Endodermal cell (in vitro differentiated cells): Measurements from ENCODE around the gene ANKRD44. TPM values are rescaled to one million over a fixed set of nuclear protein-coding genes. Genes with fewer than 3 reads are reported as not detected.

Source experiments
- DNase-seq: peaks from one replicate; pipeline ENCODE4 v3.0.0-alpha.2; 2017
- H3K27ac ChIP-seq: 2 replicates; pipeline ENCODE4 v1.5.1; 2013; ENCODE audit warnings: mild to moderate bottlenecking, low read depth, low read length, moderate library complexity
- H3K27me3 ChIP-seq: 2 replicates; pipeline ENCODE4 v1.6.1; 2013; ENCODE audit warnings: mild to moderate bottlenecking, low read length, moderate library complexity; ENCODE audit not compliant: insufficient read depth, control insufficient read depth, poor library complexity, severe bottlenecking
- H3K36me3 ChIP-seq: 2 replicates; pipeline ENCODE4 v1.7.0; 2013; ENCODE audit warnings: mild to moderate bottlenecking, low read length, moderate library complexity; ENCODE audit not compliant: control insufficient read depth, insufficient read depth
- H3K4me1 ChIP-seq: one replicate; pipeline ENCODE4 v1.7.0; 2013; ENCODE audit warnings: low read length; ENCODE audit not compliant: control insufficient read depth, insufficient read depth
- H3K4me3 ChIP-seq: 2 replicates; pipeline ENCODE4 v1.5.1; 2013; ENCODE audit warnings: mild to moderate bottlenecking, low read length, moderate library complexity
- H3K9ac ChIP-seq: 2 replicates; pipeline ENCODE4 v1.6.1; 2013; ENCODE audit warnings: mild to moderate bottlenecking, low read length, moderate library complexity; ENCODE audit not compliant: poor library complexity, severe bottlenecking; ENCODE audit errors: extremely low read depth
- H3K9me3 ChIP-seq: 2 replicates; pipeline ENCODE4 v1.6.1; 2013; ENCODE audit warnings: mild to moderate bottlenecking, low read length, moderate library complexity; ENCODE audit not compliant: control insufficient read depth
- H3K27ac Mint-ChIP-seq: 2 replicates; pipeline ENCODE4 v1.8.0; 2020; ENCODE audit warnings: mixed read lengths
- H3K27me3 Mint-ChIP-seq: 2 replicates; pipeline ENCODE4 v1.8.0; 2021; ENCODE audit warnings: mild to moderate bottlenecking, mixed read lengths; ENCODE audit not compliant: insufficient read depth
- H3K36me3 Mint-ChIP-seq: 2 replicates; pipeline ENCODE4 v1.8.0; 2020; ENCODE audit warnings: low read depth, mixed read lengths
- H3K4me1 Mint-ChIP-seq: 2 replicates; pipeline ENCODE4 v1.8.0; 2020; ENCODE audit warnings: mixed read lengths
- H3K4me3 Mint-ChIP-seq: 2 replicates; pipeline ENCODE4 v1.8.0; 2020; ENCODE audit warnings: mild to moderate bottlenecking, moderate library complexity, mixed read lengths
- H3K9me3 Mint-ChIP-seq: 2 replicates; pipeline ENCODE4 v1.8.0; 2020; ENCODE audit warnings: mild to moderate bottlenecking, mixed read lengths
- WGBS, 2 experiments: methylation state at CpG; one replicate each; pipeline versions ENCODE4 v1.1.5 to v1.1.7; 2013; ENCODE audit warnings: missing lambda C conversion rate in 2 of 2, mixed read lengths in 1 of 2; ENCODE audit not compliant: insufficient coverage in 1 of 2, insufficient read length in 1 of 2; 5-methylcytosine and 5-hydroxymethylcytosine counted together
- total RNA-seq, 2 donors: library from RNA; stranded (reverse); fragmentation: NEBNext Ultra II Directional in 1 of 2; extraction: Animal tissue kit (Norgen Biotek cat#: 25700) in 1 of 2; gene quantifications; 2 replicates in 1 of 2; 3 replicates in 1 of 2; pipeline ENCODE4 v1.2.1, GENCODE V29; 2021
- TF ChIP-seq, protein P1 (sequence below): fragments of 200-600 bp; sonication (generic); conservative IDR thresholded peaks from 2 replicates; pipeline ENCODE4 v1.5.0; 2021; ENCODE audit warnings: antibody characterized with exemption, mild to moderate bottlenecking

ANKRD44 gene
- total RNA-seq, 2 donors from 2014 or later, result 6.2 to 10.6 TPM

- Mint-ChIP-seq H3K27ac (no peak overlapping the region), H3K4me3 (no peak overlapping the region), H3K4me1 (no peaks in the 10 kb centered on the region), H3K27me3 (no peaks in the 10 kb centered on the region), H3K36me3 (no peaks in the 10 kb centered on the region), H3K9me3 (peaks cover 3% of the 10 kb centered on the region)
- Histone ChIP-seq H3K4me1 (no peaks in the 10 kb centered on the region), H3K27me3 (no peaks in the 10 kb centered on the region), H3K27ac (no peak overlapping the region), H3K9me3 (no peaks in the 10 kb centered on the region), H3K9ac (no peak overlapping the region), H3K4me3 (no peak overlapping the region), H3K36me3 (no peaks in the 10 kb centered on the region)
- 91 to 100% methylated on average over 2 to 3 of the region's 3 CpGs for WGBS, 2 experiments
- TF ChIP-seq, protein P1, sequence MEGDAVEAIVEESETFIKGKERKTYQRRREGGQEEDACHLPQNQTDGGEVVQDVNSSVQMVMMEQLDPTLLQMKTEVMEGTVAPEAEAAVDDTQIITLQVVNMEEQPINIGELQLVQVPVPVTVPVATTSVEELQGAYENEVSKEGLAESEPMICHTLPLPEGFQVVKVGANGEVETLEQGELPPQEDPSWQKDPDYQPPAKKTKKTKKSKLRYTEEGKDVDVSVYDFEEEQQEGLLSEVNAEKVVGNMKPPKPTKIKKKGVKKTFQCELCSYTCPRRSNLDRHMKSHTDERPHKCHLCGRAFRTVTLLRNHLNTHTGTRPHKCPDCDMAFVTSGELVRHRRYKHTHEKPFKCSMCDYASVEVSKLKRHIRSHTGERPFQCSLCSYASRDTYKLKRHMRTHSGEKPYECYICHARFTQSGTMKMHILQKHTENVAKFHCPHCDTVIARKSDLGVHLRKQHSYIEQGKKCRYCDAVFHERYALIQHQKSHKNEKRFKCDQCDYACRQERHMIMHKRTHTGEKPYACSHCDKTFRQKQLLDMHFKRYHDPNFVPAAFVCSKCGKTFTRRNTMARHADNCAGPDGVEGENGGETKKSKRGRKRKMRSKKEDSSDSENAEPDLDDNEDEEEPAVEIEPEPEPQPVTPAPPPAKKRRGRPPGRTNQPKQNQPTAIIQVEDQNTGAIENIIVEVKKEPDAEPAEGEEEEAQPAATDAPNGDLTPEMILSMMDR, result no peak
- DNase-seq, result no peak
Measured at GRCh38 chr2:196980473-196980872, 330.1 kb downstream of the ANKRD44 start.

DNA sequence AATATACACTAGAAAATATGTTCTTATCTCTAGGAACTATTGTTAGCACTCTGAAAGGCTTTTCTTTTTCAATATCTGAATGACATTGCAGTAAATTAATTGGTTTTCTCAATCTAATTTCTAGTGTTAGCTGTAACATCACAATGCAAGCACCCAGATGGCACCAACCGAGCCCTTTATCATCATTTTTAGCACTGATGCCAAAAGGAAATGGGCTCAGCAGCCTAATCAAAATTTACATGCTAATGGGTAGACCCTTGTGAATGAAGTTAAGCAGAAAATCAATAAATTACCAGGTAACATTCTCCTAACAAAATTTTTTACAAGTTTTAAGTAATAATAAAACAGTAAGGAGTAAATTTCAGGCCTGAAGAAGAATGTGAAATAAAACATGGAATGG is 330.6 kb downstream of the ANKRD44 start:
- H3K4me1 Mint-ChIP-seq, result no peaks in the 10 kb centered on the region
- no peak overlapping the region for H3K27ac Mint-ChIP-seq
- H3K27ac ChIP-seq, result no peak overlapping the region

GRCh38 chr2:196977507-196977906 is 333.1 kb downstream of the ANKRD44 start:
- no peaks in the 10 kb centered on the region for H3K27me3 Mint-ChIP-seq
- Histone ChIP-seq H3K9me3 (no peaks in the 10 kb centered on the region), H3K9ac (no peak overlapping the region), H3K27me3 (no peaks in the 10 kb centered on the region), H3K27ac (no peak overlapping the region), H3K4me1 (no peaks in the 10 kb centered on the region), H3K36me3 (no peaks in the 10 kb centered on the region), H3K4me3 (no peak overlapping the region)
- no peak for DNase-seq
- H3K4me1 Mint-ChIP-seq, result no peaks in the 10 kb centered on the region
- WGBS, 2 experiments, result 80 to 90% methylated on average over 1 to 2 of the region's 2 CpGs
- TF ChIP-seq, protein P1, result no peak
- H3K27ac Mint-ChIP-seq, result no peak overlapping the region
- no peak overlapping the region for H3K4me3 Mint-ChIP-seq
- H3K36me3 Mint-ChIP-seq, result no peaks in the 10 kb centered on the region
- H3K9me3 Mint-ChIP-seq, result peaks cover 3% of the 10 kb centered on the region

More for the DNA sequence above, 330.6 kb downstream of the ANKRD44 start:
- Histone ChIP-seq H3K9ac (no peak overlapping the region), H3K4me3 (no peak overlapping the region), H3K4me1 (no peaks in the 10 kb centered on the region), H3K9me3 (no peaks in the 10 kb centered on the region), H3K36me3 (no peaks in the 10 kb centered on the region), H3K27me3 (no peaks in the 10 kb centered on the region)
- no peaks in the 10 kb centered on the region for H3K27me3 Mint-ChIP-seq
- DNase-seq, result no peak
- 83% methylated on average over 1 of the region's 1 CpG; no CpG with 5 or more reads in 1 of the 2 experiments for WGBS, 2 experiments
- no peaks in the 10 kb centered on the region for H3K36me3 Mint-ChIP-seq
- no peak overlapping the region for H3K4me3 Mint-ChIP-seq
- H3K9me3 Mint-ChIP-seq, result peaks cover 3% of the 10 kb centered on the region
- TF ChIP-seq, protein P1, result no peak
